Heart left ventricle (tissue), 16 donors: ENCODE data around the gene IFNAR1. TPM values are rescaled to one million over a fixed set of nuclear protein-coding genes. Genes with fewer than 3 reads are reported as not detected.
"Not testable (repeated sequence)": the region's sequence is repeated elsewhere in the genome, so short reads cannot be mapped to it uniquely, and the experiment has no call there.

Experiments
- ATAC-seq, 4 donors: fragments of 200-7000 bp; cut with Tn5 transposase; one replicate each; pipeline ENCODE4 v1.9.1; 2020 to 2022; ENCODE audit warnings: moderate library complexity in 4 of 4, mild to moderate bottlenecking in 3 of 4, moderate number of reproducible peaks in 1 of 4
- DNase-seq, 5 donors: peaks; one replicate each; pipeline ENCODE4 v3.0.0-alpha.2; 2020
- H3K27ac ChIP-seq, 12 donors: fragments of 200-600 bp; sonication (generic) in 4 of 12; one replicate each; pipeline versions ENCODE4 v1.5.0 to v1.8.0; 2016 to 2022; ENCODE audit warnings: mild to moderate bottlenecking in 2 of 12
- H3K27me3 ChIP-seq, 9 donors: fragments of 200-600 bp; sonication (generic) in 2 of 9; one replicate each; pipeline versions ENCODE4 v1.5.1 to v1.8.0; 2016 to 2022; ENCODE audit warnings: mild to moderate bottlenecking in 3 of 9
- H3K36me3 ChIP-seq, 9 donors: fragments of 200-600 bp; sonication (generic) in 2 of 9; one replicate each; pipeline versions ENCODE4 v1.5.0 to v1.8.0; 2018 to 2022; ENCODE audit warnings: mild to moderate bottlenecking in 2 of 9
- H3K4me1 ChIP-seq, 12 donors: fragments of 200-600 bp; sonication (generic) in 4 of 12; one replicate each; pipeline versions ENCODE4 v1.5.0 to v1.8.0; 2016 to 2022; ENCODE audit warnings: mild to moderate bottlenecking in 3 of 12
- H3K4me3 ChIP-seq, 12 donors: fragments of 200-600 bp; sonication (generic) in 4 of 12; one replicate each; pipeline versions ENCODE4 v1.5.0 to v1.8.0; 2017 to 2022; ENCODE audit warnings: mild to moderate bottlenecking in 9 of 12, moderate library complexity in 4 of 12
- H3K9me3 ChIP-seq, 12 donors: fragments of 200-600 bp; sonication (generic) in 4 of 12; one replicate each; pipeline versions ENCODE4 v1.5.0 to v1.8.0; 2016 to 2022; ENCODE audit warnings: mild to moderate bottlenecking in 1 of 12
- POLR2A ChIP-seq, 2 donors: fragments of 450-650 bp; IDR thresholded peaks; one replicate each; pipeline ENCODE4 v1.6.1; 2017; ENCODE audit warnings: antibody characterized with exemption in 2 of 2, mild to moderate bottlenecking in 2 of 2, moderate library complexity in 2 of 2
- WGBS, 4 donors: extraction: QIAGEN DNeasy Blood & Tissue Kit in 2 of 4; methylation state at CpG; one replicate each; pipeline versions ENCODE4 v1.1.5 to v1.1.7; 2013 to 2018; 5-methylcytosine and 5-hydroxymethylcytosine counted together
- intact Hi-C, 10 donors: fragments of 100-400 bp; cut with DNase I; formaldehyde crosslinking; loops; one replicate each; pipeline versions ENCODE4 v1.11.1 to v1.14.2; 2022
- polyA plus RNA-seq, 2 donors: library from polyadenylated mRNA; stranded (reverse); fragments of 200-250 nt; gene quantifications; one replicate each; pipeline ENCODE4 v1.2.3, GENCODE V29; 2013
- total RNA-seq, 9 donors: library from RNA; depleted of rRNA in 2 of 9; stranded (reverse); fragments of >200 nt in 2 of 9; fragmentation: NEBNext Ultra II Directional in 3 of 9; extraction: Animal tissue kit (Norgen Biotek cat#: 25700) in 3 of 9; gene quantifications; one replicate each; pipeline versions ENCODE4 v1.1.0 to v1.2.4, GENCODE V29; 2016 to 2023
- TF ChIP-seq, protein P1 (sequence below), 12 donors: fragments of 200-600 bp; sonication (generic) in 4 of 12; IDR thresholded peaks; one replicate each; pipeline versions ENCODE4 v1.5.0 to v1.8.0; 2018 to 2022; ENCODE audit warnings: antibody characterized with exemption in 12 of 12, mild to moderate bottlenecking in 5 of 12
- donor health status: ischemic (EF 13 %, LVEDD 7.1; RV severe dilation, severe dysfunction).
- donor health status: healthy with polysubstance abuse.
- donor health status: DM: no; HTN: yes; CAD: no.
- donor health status: DM: no; HTN: no; CAD: no.
- donor health status: ischemic (EF 25% LVEDD 6.9; RV normal size, moderate dysfunction).
- donor health status: ischemic (EF 25% LVEDD 5.7; RV mildly dilated, moderate dysfunction).
- donor health status: healthy.
- donor health status: DM: yes; HTN: yes; CAD: no.
- donor health status: ischemic (EF 35%, LVEDD 5.7; RV mildly dilated, moderate dysfunction).
- donor health status: nonischemic (EF 11% LVEDD 7.7; RV severe dilation, severe dysfunction).
- donor health status: DM: yes; HTN: yes; CAD: no.
- donor health status: PGD.
- donor health status: ischemic (EF 29% LVEDD 5.4; RV normal size, mild dysfunction).
- donor health status: nonischemic (EF 23%, LVEDD 6.1; RV moderate dilation, normal function).

The IFNAR1 gene
- total and polyA plus RNA-seq, 11 donors, result 6.5 to 38.9 (median 22.5) TPM

DNA sequence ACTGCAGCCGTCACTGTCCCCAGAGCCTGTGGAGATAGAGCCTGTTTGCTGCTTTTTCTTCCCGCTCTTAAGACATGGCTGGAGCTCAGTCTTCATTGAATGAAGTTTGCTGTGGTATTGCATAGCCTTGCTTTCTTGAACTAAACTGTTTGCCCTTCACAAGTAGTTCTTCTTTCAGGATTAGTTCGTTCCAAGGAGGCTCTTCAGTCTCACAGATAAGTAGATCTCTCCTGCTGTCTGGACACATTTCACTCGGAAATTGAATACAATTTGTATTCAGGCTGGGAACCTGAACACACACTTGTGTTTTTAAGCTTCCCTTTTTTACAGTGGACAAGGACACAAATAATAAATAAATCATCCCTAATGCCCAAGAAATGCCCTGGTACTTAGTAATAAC is 34.7 kb downstream of the IFNAR1 start:
- ATAC-seq, result no peak
- DNase-seq, result no peak
- Histone ChIP-seq H3K9me3 (no peaks in the 10 kb centered on the region), H3K4me3 (no peak overlapping the region), H3K4me1 (peaks cover 0 to 49% (median 20%) of the 10 kb centered on the region in 12 donors), H3K27me3 (no peaks in the 10 kb centered on the region), H3K27ac (peak overlapping the region in 9 of 12 donors; percentile 38 to 75 (median 58)), H3K36me3 (peaks cover 0 to 40% (median 25%) of the 10 kb centered on the region in 9 donors)
- intact Hi-C loops, result no loop called here
- 78 to 85% (median 81%) methylated on average over 4 of the region's 4 CpGs for whole genome bisulfite sequencing, 4 donors
- TF ChIP-seq, protein P1, sequence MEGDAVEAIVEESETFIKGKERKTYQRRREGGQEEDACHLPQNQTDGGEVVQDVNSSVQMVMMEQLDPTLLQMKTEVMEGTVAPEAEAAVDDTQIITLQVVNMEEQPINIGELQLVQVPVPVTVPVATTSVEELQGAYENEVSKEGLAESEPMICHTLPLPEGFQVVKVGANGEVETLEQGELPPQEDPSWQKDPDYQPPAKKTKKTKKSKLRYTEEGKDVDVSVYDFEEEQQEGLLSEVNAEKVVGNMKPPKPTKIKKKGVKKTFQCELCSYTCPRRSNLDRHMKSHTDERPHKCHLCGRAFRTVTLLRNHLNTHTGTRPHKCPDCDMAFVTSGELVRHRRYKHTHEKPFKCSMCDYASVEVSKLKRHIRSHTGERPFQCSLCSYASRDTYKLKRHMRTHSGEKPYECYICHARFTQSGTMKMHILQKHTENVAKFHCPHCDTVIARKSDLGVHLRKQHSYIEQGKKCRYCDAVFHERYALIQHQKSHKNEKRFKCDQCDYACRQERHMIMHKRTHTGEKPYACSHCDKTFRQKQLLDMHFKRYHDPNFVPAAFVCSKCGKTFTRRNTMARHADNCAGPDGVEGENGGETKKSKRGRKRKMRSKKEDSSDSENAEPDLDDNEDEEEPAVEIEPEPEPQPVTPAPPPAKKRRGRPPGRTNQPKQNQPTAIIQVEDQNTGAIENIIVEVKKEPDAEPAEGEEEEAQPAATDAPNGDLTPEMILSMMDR (IDR thresholded peaks at IDR 0.05), result no peak
- TF ChIP-seq POLR2A (IDR thresholded peaks at IDR 0.05), result no peak

DNA sequence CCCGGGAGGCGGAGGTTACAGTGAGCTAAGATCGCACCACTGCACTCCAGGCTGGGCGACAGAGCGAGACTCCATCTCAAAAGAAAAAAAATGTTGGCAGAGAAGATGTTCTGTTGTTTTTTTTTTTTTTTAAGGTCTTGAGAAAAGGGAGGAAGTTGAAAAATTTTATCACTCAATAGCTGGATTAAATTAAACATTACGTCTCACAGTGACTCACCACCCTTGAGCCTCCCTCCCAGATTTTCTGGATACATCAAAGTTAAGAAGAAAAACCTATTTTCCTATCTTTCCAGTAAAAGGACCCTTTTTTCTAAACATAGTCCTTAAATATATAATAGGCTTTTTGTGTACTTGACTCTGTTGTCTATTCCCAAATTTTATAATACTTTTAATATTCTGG is 35.5 kb downstream of the IFNAR1 start:
- Histone ChIP-seq H3K4me1 (peaks cover 0 to 44% (median 20%) of the 10 kb centered on the region in 12 donors), H3K4me3 (peak overlapping the region in 1 of 12 donors; percentile 50), H3K36me3 (peaks cover 0 to 32% (median 19%) of the 10 kb centered on the region in 9 donors), H3K9me3 (no peaks in the 10 kb centered on the region), H3K27me3 (no peaks in the 10 kb centered on the region), H3K27ac (peak overlapping the region in 11 of 12 donors; percentile 34 to 90 (median 58))
- intact Hi-C loops, result loop anchor here in 5 of 10 donors (2.0 to 10.0 kb wide), 8 partner anchors 35 to 525 kb away; partner anchors contain the start of gene IFNAR1 (in 1 of the 5)
- WGBS, 4 donors, result 48 to 70% (median 65%) methylated on average over 6 of the region's 6 CpGs
- ATAC-seq (peak; percentile 12 to 60 (median 40)), DNase-seq (no peak)
- TF ChIP-seq, protein P1 (IDR thresholded peaks at IDR 0.05), result no peak
- no peak for TF ChIP-seq POLR2A (IDR thresholded peaks at IDR 0.05)

DNA sequence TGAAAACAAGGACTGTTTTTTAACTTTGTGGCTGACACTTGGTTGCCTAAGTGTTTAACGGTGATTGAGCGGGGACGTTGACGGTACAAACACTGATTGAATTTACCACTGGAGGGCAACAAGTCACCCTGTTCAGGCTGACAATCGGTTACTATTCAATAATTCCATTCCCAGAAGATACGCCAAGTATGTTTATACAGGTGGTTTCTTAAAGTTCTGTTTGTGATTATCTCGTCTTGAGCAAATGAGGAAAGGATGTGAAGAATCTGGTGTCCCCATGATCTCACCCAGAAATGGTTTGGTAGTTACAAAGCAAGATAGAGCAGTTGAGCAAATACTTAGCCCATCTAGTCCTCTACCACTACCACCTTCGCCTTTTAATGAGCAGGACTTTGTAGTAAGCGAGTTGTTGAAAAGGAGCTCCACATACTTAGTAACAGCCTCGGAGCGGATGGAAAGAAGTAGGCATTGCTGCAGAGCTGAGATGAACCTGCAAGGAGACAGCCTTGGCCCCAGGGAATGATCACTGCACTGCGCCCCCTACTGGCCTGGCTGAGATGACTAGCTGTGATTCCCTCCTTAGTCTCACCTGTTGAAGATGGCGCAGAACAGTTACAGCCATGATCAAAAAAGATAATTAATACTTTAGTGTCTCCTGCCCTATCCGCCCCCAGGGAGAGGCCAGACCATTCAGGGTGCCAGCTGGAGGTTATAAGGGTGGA is 36.3 kb downstream of the IFNAR1 start:
- WGBS, 4 donors, result 18 to 29% (median 22%) methylated on average over 14 of the region's 14 CpGs
- peak; percentile 74 to 86 (median 80) for ATAC-seq
- peaks cover 0 to 24% (median 11%) of the 10 kb centered on the region in 9 donors for H3K36me3 ChIP-seq
- peak overlapping the region in 11 of 12 donors; percentile 34 to 90 (median 58) for H3K27ac ChIP-seq
- no peaks in the 10 kb centered on the region for H3K27me3 ChIP-seq
- peaks cover 0 to 39% (median 20%) of the 10 kb centered on the region in 12 donors for H3K4me1 ChIP-seq
- intact Hi-C loops, result loop anchor here in 5 of 10 donors (2.0 to 10.0 kb wide), 8 partner anchors 36 to 526 kb away; partner anchors contain the start of gene IFNAR1 (in 1 of the 5)
- H3K4me3 ChIP-seq, result peak overlapping the region in 11 of 12 donors; percentile 16 to 55 (median 36)
- no peak for TF ChIP-seq POLR2A (IDR thresholded peaks at IDR 0.05)
- TF ChIP-seq, protein P1 (IDR thresholded peaks at IDR 0.05), result peak; percentile 71 to 88 (median 82)
- peaks cover 0 to under 1% (median 0%) of the 10 kb centered on the region in 12 donors for H3K9me3 ChIP-seq
- DNase-seq, result peak; percentile 74 to 86 (median 77)

DNA sequence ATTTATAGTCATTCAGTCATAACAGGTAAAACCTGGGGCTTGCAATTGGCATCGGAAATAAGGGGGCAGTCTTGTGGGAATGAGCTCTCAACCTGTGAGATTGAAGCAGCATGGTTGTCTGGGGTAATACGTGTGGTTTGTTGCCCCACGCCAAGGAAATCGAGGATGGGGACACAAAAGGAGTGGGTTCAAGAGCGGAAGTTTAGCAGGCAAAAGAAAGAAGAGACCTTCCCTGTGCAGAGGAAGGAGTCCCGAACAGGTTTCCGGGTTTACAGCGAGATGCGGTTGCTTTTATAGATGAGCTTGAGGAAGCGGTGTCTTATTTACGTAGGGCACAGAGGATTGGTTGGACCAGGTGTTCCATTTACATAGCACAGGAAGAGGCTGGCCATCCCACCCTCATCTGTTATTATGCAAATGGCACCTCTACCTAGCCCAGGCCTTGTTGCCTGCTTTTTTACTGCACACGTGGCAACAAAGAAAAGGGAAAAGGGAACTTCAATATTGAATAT is 37.3 kb downstream of the IFNAR1 start:
- intact Hi-C loops, result loop anchor here in 5 of 10 donors (5.0 to 10.0 kb wide), 5 partner anchors 80 to 527 kb away; no protein-coding TSS in a partner anchor
- WGBS, 4 donors, result 51 to 67% (median 54%) methylated on average over 12 of the region's 12 CpGs
- peaks cover 0 to 39% (median 20%) of the 10 kb centered on the region in 12 donors for H3K4me1 ChIP-seq
- peaks cover 0 to 11% (median 4%) of the 10 kb centered on the region in 12 donors for H3K9me3 ChIP-seq
- H3K27ac ChIP-seq, result peak overlapping the region in 11 of 12 donors; percentile 34 to 90 (median 58)
- DNase-seq (no peak), ATAC-seq (peak in 2 of 4 donors; percentile 23 to 25)
- no peak for TF ChIP-seq POLR2A (IDR thresholded peaks at IDR 0.05)
- TF ChIP-seq, protein P1 (IDR thresholded peaks at IDR 0.05), result no peak
- H3K36me3 ChIP-seq, result peaks cover 0 to 14% (median 4%) of the 10 kb centered on the region in 9 donors
- H3K27me3 ChIP-seq, result no peaks in the 10 kb centered on the region
- peak overlapping the region in 9 of 12 donors; percentile 16 to 55 (median 37) for H3K4me3 ChIP-seq

DNA sequence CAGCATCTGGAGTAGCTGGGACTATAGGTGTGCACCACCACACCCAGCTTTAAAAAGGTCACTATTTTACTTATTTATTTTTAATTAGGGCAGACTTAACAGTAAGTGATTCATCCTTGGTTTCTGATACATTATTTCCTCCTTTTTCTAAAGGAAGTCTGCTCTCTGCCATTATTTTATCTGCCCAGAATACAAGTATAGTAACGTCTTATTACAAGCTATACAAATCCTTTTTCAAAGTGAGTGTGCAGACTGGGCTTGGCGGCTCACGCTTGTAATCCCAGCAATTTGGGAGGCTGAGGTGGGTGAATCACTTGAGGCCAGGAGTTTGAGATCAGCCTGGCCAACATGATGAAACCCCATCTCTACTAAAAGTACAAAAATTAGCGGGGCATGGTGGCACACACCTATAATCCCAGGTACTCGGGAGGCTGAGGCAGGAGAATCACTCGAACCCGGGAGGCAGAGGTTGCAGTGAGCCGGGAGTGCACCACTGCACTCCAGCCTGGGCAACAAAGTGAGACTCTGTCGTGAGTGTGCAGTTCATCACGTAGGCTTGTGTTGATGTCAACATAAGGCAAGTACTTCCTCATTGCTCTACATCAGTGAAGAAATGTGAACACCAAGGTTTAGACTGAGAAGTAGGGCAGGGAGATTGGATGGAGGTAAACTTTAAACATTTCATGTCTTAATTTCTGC is 39.3 kb downstream of the IFNAR1 start:
- not testable (repeated sequence) for H3K27me3 ChIP-seq
- WGBS, 4 donors, result 74 to 82% (median 76%) methylated on average over 10 of the region's 10 CpGs

More for the DNA sequence above, 39.3 kb downstream of the IFNAR1 start:
- intact Hi-C loops, result loop anchor here in 5 of 10 donors (5.0 to 10.0 kb wide), 5 partner anchors 78 to 529 kb away; no protein-coding TSS in a partner anchor
- H3K4me3 ChIP-seq, DNase-seq, H3K36me3 ChIP-seq: not testable (repeated sequence)
- Histone ChIP-seq H3K27ac (peak overlapping the region in 1 of 12 donors; percentile 81), H3K9me3 (peaks cover 0 to 28% (median 14%) of the 10 kb centered on the region in 12 donors), H3K4me1 (peaks cover 0 to 39% (median 20%) of the 10 kb centered on the region in 12 donors)
- ATAC-seq, result peak in 1 of 4 donors; percentile 46
